ENCODE results near the gene FKBP3.

FKBP3 gene

GRCh38 chr14:45118594-45118993 is 15.7 kb downstream of the FKBP3 start:
- Histone ChIP-seq H3F3A (ENCODE audit: control insufficient read depth, insufficient read depth) (peaks cover 17% of the 10 kb centered on the region), H3K79me2 (ENCODE audit: control insufficient read depth, low read length) (0 out of 2 replicates have a peak, but pooled peaks cover 2% of the 10 kb centered on the region), H3K4me3 (ENCODE audit: low read length) (no peak overlapping the region)

DNA sequence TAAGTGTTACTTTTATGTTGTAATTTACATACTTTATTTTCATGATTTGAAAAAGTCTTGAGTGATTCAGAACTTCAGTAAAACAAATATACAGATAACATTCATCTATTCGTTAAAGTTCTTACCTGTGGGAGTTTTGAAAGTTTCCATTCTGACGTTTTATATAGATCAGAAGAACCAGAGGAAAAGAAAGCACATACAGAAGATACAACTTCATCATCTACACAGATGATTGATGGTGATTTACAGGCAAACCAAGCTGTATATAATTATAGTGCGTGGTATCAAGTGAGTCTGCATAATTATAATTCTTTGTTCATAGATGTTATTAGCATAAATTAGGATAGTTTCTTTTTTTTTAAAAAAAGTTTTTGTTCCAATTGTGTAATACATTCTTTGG is 20.0 kb downstream of the FKBP3 start:
- H3K4me2 ChIP-seq (ENCODE audit: low read length), result no peak overlapping the region
- peaks cover 26% of the 10 kb centered on the region for H3F3A ChIP-seq (ENCODE audit: control insufficient read depth, insufficient read depth)
- H3K9me2 ChIP-seq (replicated peaks; ENCODE audit: control insufficient read depth, low read length), result no peaks in the 10 kb centered on the region
- no peak overlapping the region for H3K4me3 ChIP-seq (ENCODE audit: low read length)
- H4K20me1 ChIP-seq (ENCODE audit: control insufficient read depth, insufficient read depth, low read depth, low read length), result no peaks in the 10 kb centered on the region
- TF ChIP-seq, protein P1, sequence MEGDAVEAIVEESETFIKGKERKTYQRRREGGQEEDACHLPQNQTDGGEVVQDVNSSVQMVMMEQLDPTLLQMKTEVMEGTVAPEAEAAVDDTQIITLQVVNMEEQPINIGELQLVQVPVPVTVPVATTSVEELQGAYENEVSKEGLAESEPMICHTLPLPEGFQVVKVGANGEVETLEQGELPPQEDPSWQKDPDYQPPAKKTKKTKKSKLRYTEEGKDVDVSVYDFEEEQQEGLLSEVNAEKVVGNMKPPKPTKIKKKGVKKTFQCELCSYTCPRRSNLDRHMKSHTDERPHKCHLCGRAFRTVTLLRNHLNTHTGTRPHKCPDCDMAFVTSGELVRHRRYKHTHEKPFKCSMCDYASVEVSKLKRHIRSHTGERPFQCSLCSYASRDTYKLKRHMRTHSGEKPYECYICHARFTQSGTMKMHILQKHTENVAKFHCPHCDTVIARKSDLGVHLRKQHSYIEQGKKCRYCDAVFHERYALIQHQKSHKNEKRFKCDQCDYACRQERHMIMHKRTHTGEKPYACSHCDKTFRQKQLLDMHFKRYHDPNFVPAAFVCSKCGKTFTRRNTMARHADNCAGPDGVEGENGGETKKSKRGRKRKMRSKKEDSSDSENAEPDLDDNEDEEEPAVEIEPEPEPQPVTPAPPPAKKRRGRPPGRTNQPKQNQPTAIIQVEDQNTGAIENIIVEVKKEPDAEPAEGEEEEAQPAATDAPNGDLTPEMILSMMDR (IDR thresholded peaks at IDR 0.05; ENCODE audit: low read depth, low read length, poor library complexity, severe bottlenecking), result no peak
- no peak for TF ChIP-seq EZH2phosphoT487 (IDR thresholded peaks at IDR 0.05; ENCODE audit: borderline replicate concordance, low read length)
- H3K27ac ChIP-seq (ENCODE audit: low read depth, low read length), result no peak overlapping the region
- H3K4me1 ChIP-seq (ENCODE audit: control insufficient read depth, low read length), result no peaks in the 10 kb centered on the region
- H3K79me2 ChIP-seq (ENCODE audit: control insufficient read depth, low read length), result 0 out of 2 replicates have a peak, but pooled peaks cover 2% of the 10 kb centered on the region
- no peaks in the 10 kb centered on the region for H3K27me3 ChIP-seq (ENCODE audit: control insufficient read depth, low read length)
- H3K9me3 ChIP-seq (ENCODE audit: control insufficient read depth, insufficient read depth, low read length), result no peaks in the 10 kb centered on the region
- H3K36me3 ChIP-seq (ENCODE audit: control insufficient read depth, low read length), result peaks cover 96% of the 10 kb centered on the region

More at GRCh38 chr14:45118594-45118993, 15.7 kb downstream of the FKBP3 start:
- H3K9me3 ChIP-seq (ENCODE audit: control insufficient read depth, insufficient read depth, low read length), result no peaks in the 10 kb centered on the region
- TF ChIP-seq, protein P1 (IDR thresholded peaks at IDR 0.05; ENCODE audit: low read depth, low read length, poor library complexity, severe bottlenecking), result no peak
- no peaks in the 10 kb centered on the region for H3K4me1 ChIP-seq (ENCODE audit: control insufficient read depth, low read length)
- no peak overlapping the region for H3K4me2 ChIP-seq (ENCODE audit: low read length)
- no peaks in the 10 kb centered on the region for H4K20me1 ChIP-seq (ENCODE audit: control insufficient read depth, insufficient read depth, low read depth, low read length)
- no peaks in the 10 kb centered on the region for H3K27me3 ChIP-seq (ENCODE audit: control insufficient read depth, low read length)
- no peaks in the 10 kb centered on the region for H3K9me2 ChIP-seq (replicated peaks; ENCODE audit: control insufficient read depth, low read length)
- peaks cover 94% of the 10 kb centered on the region for H3K36me3 ChIP-seq (ENCODE audit: control insufficient read depth, low read length)
- H3K27ac ChIP-seq (ENCODE audit: low read depth, low read length), result no peak overlapping the region

- Histone ChIP-seq H3K36me3 (ENCODE audit: control insufficient read depth, low read length) (peaks cover 96% of the 10 kb centered on the region), H3K4me3 (ENCODE audit: low read length) (no peak overlapping the region), H3K4me2 (ENCODE audit: low read length) (no peak overlapping the region), H3K9me3 (ENCODE audit: control insufficient read depth, insufficient read depth, low read length) (no peaks in the 10 kb centered on the region), H3K27ac (ENCODE audit: low read depth, low read length) (no peak overlapping the region), H4K20me1 (ENCODE audit: control insufficient read depth, insufficient read depth, low read depth, low read length) (no peaks in the 10 kb centered on the region), H3F3A (ENCODE audit: control insufficient read depth, insufficient read depth) (peaks cover 28% of the 10 kb centered on the region), H3K79me2 (ENCODE audit: control insufficient read depth, low read length) (0 out of 2 replicates have a peak, but pooled peaks cover 2% of the 10 kb centered on the region), H3K27me3 (ENCODE audit: control insufficient read depth, low read length) (no peaks in the 10 kb centered on the region), H3K9me2 (replicated peaks; ENCODE audit: control insufficient read depth, low read length) (no peaks in the 10 kb centered on the region), H3K4me1 (ENCODE audit: control insufficient read depth, low read length) (no peaks in the 10 kb centered on the region)
- TF ChIP-seq, protein P1 (IDR thresholded peaks at IDR 0.05; ENCODE audit: low read depth, low read length, poor library complexity, severe bottlenecking), result no peak
- TF ChIP-seq EZH2phosphoT487 (IDR thresholded peaks at IDR 0.05; ENCODE audit: borderline replicate concordance, low read length), result no peak
These were observed 21.1 kb downstream of the FKBP3 start for GRCh38 chr14:45112896-45113781.

Data from DOHH2 (cell line).